Liver (tissue), 9 donors: ENCODE data around the gene DMP1. TPM values are rescaled to one million over a fixed set of nuclear protein-coding genes. Genes with fewer than 3 reads are reported as not detected.

Experiments
- DNase-seq: peaks from one replicate; pipeline ENCODE4 v3.0.0-alpha.2; 2017; ENCODE audit warnings: low spot score
- H3K27ac ChIP-seq, 2 donors: one replicate each; pipeline ENCODE4 v1.7.0; 2013; ENCODE audit warnings: inconsistent platforms in 2 of 2, low read length in 2 of 2, control low read depth in 1 of 2, low read depth in 1 of 2, mild to moderate bottlenecking in 1 of 2
- H3K27me3 ChIP-seq, 4 donors: one replicate each; pipeline versions ENCODE4 v1.6.1 to v1.7.0; 2013; ENCODE audit warnings: low read length in 3 of 4, inconsistent platforms in 1 of 4, mild to moderate bottlenecking in 1 of 4, moderate library complexity in 1 of 4; ENCODE audit not compliant: control insufficient read depth in 4 of 4, insufficient read depth in 4 of 4
- H3K36me3 ChIP-seq, 4 donors: one replicate each; pipeline versions ENCODE4 v1.6.1 to v1.7.0; 2013; ENCODE audit warnings: low read length in 3 of 4, mild to moderate bottlenecking in 3 of 4, low read depth in 1 of 4, moderate library complexity in 1 of 4; ENCODE audit not compliant: control insufficient read depth in 4 of 4, insufficient read depth in 3 of 4
- H3K4me1 ChIP-seq, 4 donors: one replicate each; pipeline versions ENCODE4 v1.6.1 to v1.7.0; 2013; ENCODE audit warnings: low read length in 3 of 4, mild to moderate bottlenecking in 3 of 4, moderate library complexity in 1 of 4; ENCODE audit not compliant: control insufficient read depth in 4 of 4, insufficient read depth in 4 of 4
- H3K4me3 ChIP-seq, 3 donors: one replicate each; pipeline versions ENCODE4 v1.6.1 to v1.7.0; 2013; ENCODE audit warnings: low read length in 3 of 3, control low read depth in 1 of 3, low read depth in 1 of 3, mild to moderate bottlenecking in 1 of 3
- H3K9ac ChIP-seq, 2 donors: one replicate each; pipeline ENCODE4 v1.7.0; 2013; ENCODE audit warnings: low read length in 2 of 2, mild to moderate bottlenecking in 2 of 2, moderate library complexity in 2 of 2, control low read depth in 1 of 2, low read depth in 1 of 2
- H3K9me3 ChIP-seq, 4 donors: one replicate each; pipeline versions ENCODE4 v1.6.1 to v1.7.0; 2013; ENCODE audit warnings: low read length in 3 of 4; ENCODE audit not compliant: control insufficient read depth in 4 of 4
- CTCF ChIP-seq: fragments of 150-350 bp; IDR thresholded peaks from 2 replicates; pipeline ENCODE4 v1.5.1; 2017; ENCODE audit warnings: improper control_type of control experiment, low read depth, low read length; ENCODE audit not compliant: missing input control
- EGR1 ChIP-seq, 2 donors: IDR thresholded peaks; 2 replicates each; pipeline ENCODE4 v1.6.1; 2016 to 2018; ENCODE audit warnings: antibody characterized with exemption in 2 of 2, low read depth in 2 of 2
- FOXA1 ChIP-seq: IDR thresholded peaks from 2 replicates; pipeline ENCODE4 v1.6.1; 2016; ENCODE audit warnings: antibody characterized with exemption
- FOXA2 ChIP-seq: IDR thresholded peaks from 2 replicates; pipeline ENCODE4 v1.6.1; 2016; ENCODE audit warnings: antibody characterized with exemption
- GABPA ChIP-seq, 2 donors: IDR thresholded peaks in 1 of 2; conservative IDR thresholded peaks in 1 of 2; 2 replicates each; pipeline ENCODE4 v1.6.1; 2016; ENCODE audit warnings: antibody characterized with exemption in 2 of 2, mild to moderate bottlenecking in 1 of 2, moderate library complexity in 1 of 2
- HNF4A ChIP-seq, 2 donors: conservative IDR thresholded peaks; 2 replicates each; pipeline ENCODE4 v1.6.1; 2016; ENCODE audit warnings: antibody characterized with exemption in 2 of 2, mild to moderate bottlenecking in 2 of 2
- HNF4G ChIP-seq: IDR thresholded peaks from 2 replicates; pipeline ENCODE4 v1.6.1; 2016; ENCODE audit warnings: antibody characterized with exemption
- JUND ChIP-seq, 2 donors: IDR thresholded peaks; 2 replicates each; pipeline ENCODE4 v1.6.1; 2016; ENCODE audit warnings: antibody characterized with exemption in 2 of 2
- MAX ChIP-seq: IDR thresholded peaks from 2 replicates; pipeline ENCODE4 v1.6.1; 2016; ENCODE audit warnings: antibody characterized with exemption
- NR2F2 ChIP-seq: IDR thresholded peaks from 2 replicates; pipeline ENCODE4 v1.6.1; 2016; ENCODE audit warnings: antibody characterized with exemption
- RAD21 ChIP-seq, 2 donors: IDR thresholded peaks; 2 replicates each; pipeline ENCODE4 v1.6.1; 2016; ENCODE audit warnings: antibody characterized with exemption in 2 of 2, mild to moderate bottlenecking in 2 of 2
- RXRA ChIP-seq, 2 donors: IDR thresholded peaks; 2 replicates each; pipeline ENCODE4 v1.6.1; 2017 to 2018; ENCODE audit warnings: antibody characterized with exemption in 2 of 2, mild to moderate bottlenecking in 1 of 2
- SP1 ChIP-seq: IDR thresholded peaks from 2 replicates; pipeline ENCODE4 v1.6.1; 2018; ENCODE audit warnings: antibody characterized with exemption, mild to moderate bottlenecking
- TAF1 ChIP-seq: conservative IDR thresholded peaks from 2 replicates; pipeline ENCODE4 v1.6.1; 2016; ENCODE audit warnings: antibody characterized with exemption, mild to moderate bottlenecking
- YY1 ChIP-seq: IDR thresholded peaks from 2 replicates; pipeline ENCODE4 v1.6.1; 2016; ENCODE audit warnings: antibody characterized with exemption, mild to moderate bottlenecking
- ZBTB33 ChIP-seq: IDR thresholded peaks from 2 replicates; pipeline ENCODE4 v1.6.1; 2016; ENCODE audit warnings: antibody characterized with exemption
- WGBS: extraction: QIAGEN DNeasy Blood & Tissue Kit; methylation state at CpG from one replicate; pipeline ENCODE4 v1.1.7; 2013; 5-methylcytosine and 5-hydroxymethylcytosine counted together
- polyA plus RNA-seq, 2 donors: library from polyadenylated mRNA; stranded (reverse) in 1 of 2; unstranded in 1 of 2; fragments of 200-250 nt in 1 of 2; fragments of >200 nt in 1 of 2; fragmentation: Nextera tagmentation in 1 of 2; extraction: Ambion mirVana in 1 of 2; gene quantifications; one replicate each; pipeline versions ENCODE4 v1.2.1 to v1.2.3, GENCODE V29; 2013 to 2015
- total RNA-seq, 2 donors: library from RNA; depleted of rRNA; stranded (reverse); fragments of >200 nt; gene quantifications; one replicate each; pipeline ENCODE4 v1.2.3, GENCODE V29; 2014
- TF ChIP-seq, protein P1 (sequence below): IDR thresholded peaks from 2 replicates; pipeline ENCODE4 v1.6.1; 2016; ENCODE audit warnings: antibody characterized with exemption
- TF ChIP-seq, protein P2 (sequence below): IDR thresholded peaks from 2 replicates; pipeline ENCODE4 v1.6.1; 2016; ENCODE audit warnings: antibody characterized with exemption, mild to moderate bottlenecking
- donor health status: healthy.
- donor health status: healthy.
- donor health status: healthy.
- donor health status: healthy.
- donor health status: healthy.

DMP1 gene
- total and polyA plus RNA-seq, 4 donors, result not detected

DNA sequence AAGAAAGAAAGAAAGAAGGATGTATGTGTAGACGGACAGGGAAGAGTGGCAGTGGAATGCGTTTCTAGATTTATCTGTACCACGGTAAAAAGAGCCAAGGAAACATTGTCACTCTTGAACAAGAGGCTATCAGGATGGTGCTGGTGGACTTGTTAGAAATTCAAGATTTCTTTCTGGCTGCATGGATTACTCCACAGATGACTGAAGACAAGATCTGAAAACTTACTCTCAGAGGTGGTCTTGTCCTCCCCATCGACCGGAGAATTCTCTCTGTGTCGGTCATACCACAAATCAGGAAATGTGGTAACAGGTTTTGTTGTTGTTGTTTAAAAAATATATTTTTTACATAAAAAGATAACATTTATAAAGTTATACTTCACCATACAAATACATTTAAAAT is 30.0 kb upstream of the DMP1 start:
- TF ChIP-seq EGR1 (IDR thresholded peaks at IDR 0.05; ENCODE audit: low read depth in 2 of 2) (no peak), YY1 (no peak), SP1 (no peak), RXRA (IDR thresholded peaks at IDR 0.05) (no peak), RAD21 (IDR thresholded peaks at IDR 0.05) (no peak), CTCF (no peak), JUND (IDR thresholded peaks at IDR 0.05) (no peak), HNF4A (conservative IDR thresholded peaks at IDR 0.05) (no peak), GABPA (IDR thresholded peaks at IDR 0.05 in 1 of 2, conservative IDR thresholded peaks at IDR 0.05 in 1 of 2) (no peak), FOXA1 (no peak), FOXA2 (no peak), NR2F2 (no peak), TAF1 (no peak), ZBTB33 (no peak), HNF4G (no peak), MAX (no peak)
- TF ChIP-seq, protein P1, sequence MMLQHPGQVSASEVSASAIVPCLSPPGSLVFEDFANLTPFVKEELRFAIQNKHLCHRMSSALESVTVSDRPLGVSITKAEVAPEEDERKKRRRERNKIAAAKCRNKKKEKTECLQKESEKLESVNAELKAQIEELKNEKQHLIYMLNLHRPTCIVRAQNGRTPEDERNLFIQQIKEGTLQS, result no peak
- TF ChIP-seq, protein P2, sequence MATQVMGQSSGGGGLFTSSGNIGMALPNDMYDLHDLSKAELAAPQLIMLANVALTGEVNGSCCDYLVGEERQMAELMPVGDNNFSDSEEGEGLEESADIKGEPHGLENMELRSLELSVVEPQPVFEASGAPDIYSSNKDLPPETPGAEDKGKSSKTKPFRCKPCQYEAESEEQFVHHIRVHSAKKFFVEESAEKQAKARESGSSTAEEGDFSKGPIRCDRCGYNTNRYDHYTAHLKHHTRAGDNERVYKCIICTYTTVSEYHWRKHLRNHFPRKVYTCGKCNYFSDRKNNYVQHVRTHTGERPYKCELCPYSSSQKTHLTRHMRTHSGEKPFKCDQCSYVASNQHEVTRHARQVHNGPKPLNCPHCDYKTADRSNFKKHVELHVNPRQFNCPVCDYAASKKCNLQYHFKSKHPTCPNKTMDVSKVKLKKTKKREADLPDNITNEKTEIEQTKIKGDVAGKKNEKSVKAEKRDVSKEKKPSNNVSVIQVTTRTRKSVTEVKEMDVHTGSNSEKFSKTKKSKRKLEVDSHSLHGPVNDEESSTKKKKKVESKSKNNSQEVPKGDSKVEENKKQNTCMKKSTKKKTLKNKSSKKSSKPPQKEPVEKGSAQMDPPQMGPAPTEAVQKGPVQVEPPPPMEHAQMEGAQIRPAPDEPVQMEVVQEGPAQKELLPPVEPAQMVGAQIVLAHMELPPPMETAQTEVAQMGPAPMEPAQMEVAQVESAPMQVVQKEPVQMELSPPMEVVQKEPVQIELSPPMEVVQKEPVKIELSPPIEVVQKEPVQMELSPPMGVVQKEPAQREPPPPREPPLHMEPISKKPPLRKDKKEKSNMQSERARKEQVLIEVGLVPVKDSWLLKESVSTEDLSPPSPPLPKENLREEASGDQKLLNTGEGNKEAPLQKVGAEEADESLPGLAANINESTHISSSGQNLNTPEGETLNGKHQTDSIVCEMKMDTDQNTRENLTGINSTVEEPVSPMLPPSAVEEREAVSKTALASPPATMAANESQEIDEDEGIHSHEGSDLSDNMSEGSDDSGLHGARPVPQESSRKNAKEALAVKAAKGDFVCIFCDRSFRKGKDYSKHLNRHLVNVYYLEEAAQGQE, result no peak
- Histone ChIP-seq H3K9me3 (no peaks in the 10 kb centered on the region), H3K4me3 (no peak overlapping the region), H3K36me3 (no peaks in the 10 kb centered on the region), H3K9ac (no peak overlapping the region), H3K27me3 (no peaks in the 10 kb centered on the region), H3K27ac (no peak overlapping the region), H3K4me1 (no peaks in the 10 kb centered on the region)
- WGBS, result 90% methylated on average over 6 of the region's 6 CpGs
- DNase-seq, result no peak

DNA sequence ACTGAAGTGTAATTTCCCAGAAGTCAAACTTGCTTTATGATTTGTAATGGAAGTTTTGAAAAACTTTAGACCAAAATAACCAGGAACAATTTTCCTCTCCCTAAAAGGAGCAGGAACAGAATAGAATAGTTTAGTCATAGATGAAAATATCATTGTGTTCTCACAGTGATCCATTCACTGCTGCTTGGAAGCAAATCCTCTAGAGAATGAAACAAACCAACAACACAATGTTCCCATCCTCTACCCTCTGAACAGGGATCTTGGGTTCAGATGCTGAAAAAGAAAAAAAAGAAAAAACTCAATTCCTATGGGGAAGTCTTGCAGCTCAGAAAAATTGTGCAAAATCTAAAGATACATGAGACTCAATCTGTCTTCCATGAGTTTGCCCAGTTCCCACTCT is 29.6 kb upstream of the DMP1 start:
- Histone ChIP-seq H3K4me3 (no peak overlapping the region), H3K9ac (no peak overlapping the region), H3K36me3 (no peaks in the 10 kb centered on the region), H3K9me3 (no peaks in the 10 kb centered on the region), H3K27me3 (no peaks in the 10 kb centered on the region), H3K27ac (no peak overlapping the region), H3K4me1 (no peaks in the 10 kb centered on the region)
- TF ChIP-seq EGR1 (IDR thresholded peaks at IDR 0.05; ENCODE audit: low read depth in 2 of 2), result no peak
- no peak for TF ChIP-seq NR2F2
- TF ChIP-seq JUND (IDR thresholded peaks at IDR 0.05), result no peak
- TF ChIP-seq, protein P1, result no peak
- no peak for TF ChIP-seq TAF1
- TF ChIP-seq SP1, result no peak
- no peak for TF ChIP-seq FOXA2
- TF ChIP-seq, protein P2, result no peak
- no peak for TF ChIP-seq HNF4A (conservative IDR thresholded peaks at IDR 0.05)
- no peak for TF ChIP-seq RAD21 (IDR thresholded peaks at IDR 0.05)
- DNase-seq, result no peak
